Lower leg skin (tissue), 3 donors: ENCODE data around the gene NNMT.

Source experiments
- POLR2A ChIP-seq, 2 donors: fragments of 450-650 bp; IDR thresholded peaks; one replicate each; pipeline ENCODE4 v1.6.1; 2016 to 2017; ENCODE audit warnings: antibody characterized with exemption in 2 of 2, mild to moderate bottlenecking in 1 of 2, moderate library complexity in 1 of 2
- TF ChIP-seq, protein P1 (sequence below), 3 donors: fragments of 450-650 bp; IDR thresholded peaks; one replicate each; pipeline ENCODE4 v1.5.1; 2016; ENCODE audit warnings: antibody characterized with exemption in 3 of 3, mild to moderate bottlenecking in 3 of 3, moderate library complexity in 2 of 3

DNA sequence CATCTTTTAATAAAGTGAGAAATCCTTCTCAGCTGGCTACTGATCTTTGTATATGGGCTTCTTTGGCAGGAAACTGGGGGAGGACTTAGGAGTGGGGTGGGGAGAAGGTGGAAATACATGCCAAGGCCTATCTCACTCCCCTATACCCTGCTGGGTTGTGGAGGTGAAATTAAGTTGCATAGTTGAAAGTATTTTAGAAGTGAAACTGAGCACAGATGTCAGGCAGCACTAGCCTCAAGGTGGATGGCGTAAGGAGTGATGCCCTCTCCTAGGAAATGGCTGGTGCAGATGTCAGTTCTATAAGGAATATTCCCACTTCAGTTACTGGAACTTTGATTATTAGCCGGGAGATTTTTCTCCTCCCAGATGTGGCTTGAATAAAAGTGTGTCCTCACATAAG lies 46.3 kb downstream of the NNMT start:
- TF ChIP-seq, protein P1, sequence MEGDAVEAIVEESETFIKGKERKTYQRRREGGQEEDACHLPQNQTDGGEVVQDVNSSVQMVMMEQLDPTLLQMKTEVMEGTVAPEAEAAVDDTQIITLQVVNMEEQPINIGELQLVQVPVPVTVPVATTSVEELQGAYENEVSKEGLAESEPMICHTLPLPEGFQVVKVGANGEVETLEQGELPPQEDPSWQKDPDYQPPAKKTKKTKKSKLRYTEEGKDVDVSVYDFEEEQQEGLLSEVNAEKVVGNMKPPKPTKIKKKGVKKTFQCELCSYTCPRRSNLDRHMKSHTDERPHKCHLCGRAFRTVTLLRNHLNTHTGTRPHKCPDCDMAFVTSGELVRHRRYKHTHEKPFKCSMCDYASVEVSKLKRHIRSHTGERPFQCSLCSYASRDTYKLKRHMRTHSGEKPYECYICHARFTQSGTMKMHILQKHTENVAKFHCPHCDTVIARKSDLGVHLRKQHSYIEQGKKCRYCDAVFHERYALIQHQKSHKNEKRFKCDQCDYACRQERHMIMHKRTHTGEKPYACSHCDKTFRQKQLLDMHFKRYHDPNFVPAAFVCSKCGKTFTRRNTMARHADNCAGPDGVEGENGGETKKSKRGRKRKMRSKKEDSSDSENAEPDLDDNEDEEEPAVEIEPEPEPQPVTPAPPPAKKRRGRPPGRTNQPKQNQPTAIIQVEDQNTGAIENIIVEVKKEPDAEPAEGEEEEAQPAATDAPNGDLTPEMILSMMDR (IDR thresholded peaks at IDR 0.05), result no peak
- no peak for TF ChIP-seq POLR2A (IDR thresholded peaks at IDR 0.05)
